Memory B cell (primary cell): ENCODE data around the gene RHBDL3.

Experiments
- ATAC-seq: fragments of 150-1000 bp; cut with Tn5 transposase; 2 replicates; pipeline ENCODE4 v1.10.0; 2021; ENCODE audit warnings: low read depth, mild to moderate bottlenecking, moderate library complexity
- DNase-seq, 2 donors: peaks; one replicate each; pipeline ENCODE4 v3.0.0; 2022; ENCODE audit warnings: low spot score in 2 of 2
- H3K27ac Mint-ChIP-seq: one replicate; pipeline ENCODE4 v1.8.0; 2022; ENCODE audit warnings: mild to moderate bottlenecking, moderate library complexity, mixed read lengths
- H3K27me3 Mint-ChIP-seq: one replicate; pipeline ENCODE4 v1.8.0; 2022; ENCODE audit warnings: mixed read lengths
- H3K36me3 Mint-ChIP-seq: one replicate; pipeline ENCODE4 v1.8.0; 2022; ENCODE audit warnings: mild to moderate bottlenecking, mixed read lengths
- H3K4me1 Mint-ChIP-seq: one replicate; pipeline ENCODE4 v1.8.0; 2022; ENCODE audit warnings: mixed read lengths
- H3K4me3 Mint-ChIP-seq: one replicate; pipeline ENCODE4 v1.8.0; 2022; ENCODE audit warnings: mild to moderate bottlenecking, moderate library complexity, mixed read lengths
- H3K9me3 Mint-ChIP-seq: one replicate; pipeline ENCODE4 v1.8.0; 2022; ENCODE audit warnings: mixed read lengths

Gene RHBDL3

GRCh38 chr17:32274101-32274500 lies 8.5 kb downstream of the RHBDL3 start:
- Mint-ChIP-seq H3K36me3 (no peaks in the 10 kb centered on the region), H3K27ac (no peak overlapping the region), H3K4me3 (no peak overlapping the region), H3K9me3 (no peaks in the 10 kb centered on the region), H3K4me1 (peaks cover 2% of the 10 kb centered on the region), H3K27me3 (peaks cover 23% of the 10 kb centered on the region)
- ATAC-seq (no peak), DNase-seq (no peak)

- Mint-ChIP-seq H3K9me3 (no peaks in the 10 kb centered on the region), H3K4me3 (no peak overlapping the region), H3K4me1 (peaks cover 2% of the 10 kb centered on the region), H3K36me3 (no peaks in the 10 kb centered on the region), H3K27me3 (peaks cover 19% of the 10 kb centered on the region), H3K27ac (no peak overlapping the region)
- DNase-seq (no peak), ATAC-seq (no peak)
Measured at GRCh38 chr17:32274643-32275042, 9.0 kb downstream of the RHBDL3 start.

DNA sequence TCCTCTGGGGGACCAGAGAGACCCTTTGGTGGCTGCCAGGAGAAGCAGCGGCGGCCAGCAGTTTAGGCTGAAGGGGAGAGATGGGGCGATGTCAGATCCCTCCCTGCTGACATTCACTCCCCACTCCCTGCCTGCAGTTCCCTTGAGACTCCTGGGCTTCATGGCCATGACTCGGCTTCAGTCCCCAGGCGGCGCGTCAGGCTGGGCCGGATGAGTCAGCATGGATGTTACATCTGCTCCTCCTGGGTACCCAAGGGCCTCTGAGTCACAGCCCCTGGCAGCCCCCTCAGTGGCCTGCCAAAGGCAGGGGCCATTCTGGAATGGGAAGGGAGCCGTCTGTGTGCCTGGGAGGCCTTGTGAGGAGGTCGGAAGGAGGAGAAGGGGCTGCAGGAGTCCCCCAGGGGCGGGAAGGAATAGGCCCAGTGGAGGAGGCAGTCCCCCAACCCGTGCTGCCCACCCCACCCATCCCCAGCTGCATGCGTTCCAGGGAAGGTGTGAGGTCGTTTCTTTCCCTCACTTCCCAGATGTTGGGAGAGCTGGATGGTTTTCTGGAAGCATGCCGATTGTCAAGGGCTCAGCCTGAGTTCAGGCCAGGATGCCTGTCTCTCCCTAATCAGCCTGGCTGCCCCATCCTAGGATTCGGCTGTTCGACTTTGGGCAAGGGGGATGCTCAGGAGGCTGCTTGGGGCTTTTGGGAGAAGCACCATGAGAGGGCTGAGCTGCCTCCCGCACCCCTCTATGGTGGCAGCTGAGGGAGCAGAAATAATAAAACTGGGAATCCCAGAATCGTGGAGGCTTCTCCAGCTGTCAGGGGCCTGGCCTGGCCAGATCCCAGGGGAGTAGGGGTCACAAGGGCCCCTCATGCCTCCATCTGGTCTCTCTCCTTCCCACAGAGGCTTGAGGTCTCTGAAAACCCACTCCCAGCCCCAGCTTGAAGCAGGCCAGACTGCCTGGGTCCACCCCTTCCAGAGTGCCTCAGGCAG lies 9.7 kb downstream of the RHBDL3 start:
- no peak for DNase-seq
- Mint-ChIP-seq H3K27me3 (peaks cover 17% of the 10 kb centered on the region), H3K4me3 (no peak overlapping the region), H3K36me3 (no peaks in the 10 kb centered on the region), H3K4me1 (peaks cover 2% of the 10 kb centered on the region), H3K27ac (no peak overlapping the region), H3K9me3 (no peaks in the 10 kb centered on the region)
- ATAC-seq, result no peak

DNA sequence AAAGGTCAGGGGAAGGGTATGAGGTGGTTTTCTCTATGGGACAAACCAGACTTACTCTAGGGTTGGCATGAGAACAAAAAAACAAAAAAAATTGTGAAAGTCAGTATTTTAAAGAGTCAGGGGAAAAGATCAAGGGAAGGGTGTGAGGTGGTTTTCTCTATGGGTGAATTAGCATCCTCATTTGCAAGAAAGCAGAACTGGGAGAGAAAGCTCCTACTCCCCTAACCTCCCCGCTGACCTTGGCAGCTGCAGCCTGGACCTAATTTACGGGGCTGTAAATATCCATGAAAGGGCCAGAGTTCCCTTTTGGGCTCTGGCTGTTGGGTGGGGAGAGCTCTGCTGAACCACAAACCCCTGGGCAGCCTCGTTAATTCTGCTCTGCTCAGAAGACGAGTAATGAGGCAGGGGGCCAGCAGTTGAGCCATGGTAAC lies 10.6 kb downstream of the RHBDL3 start:
- H3K27ac Mint-ChIP-seq, result no peak overlapping the region

GRCh38 chr17:32277284-32277683 lies 11.7 kb downstream of the RHBDL3 start:
- no peak overlapping the region for H3K27ac Mint-ChIP-seq
- no peaks in the 10 kb centered on the region for H3K9me3 Mint-ChIP-seq
- H3K36me3 Mint-ChIP-seq, result no peaks in the 10 kb centered on the region
- peaks cover 15% of the 10 kb centered on the region for H3K27me3 Mint-ChIP-seq
- H3K4me3 Mint-ChIP-seq, result no peak overlapping the region
- peaks cover 2% of the 10 kb centered on the region for H3K4me1 Mint-ChIP-seq
- DNase-seq, result no peak
- no peak for ATAC-seq

More for the DNA sequence above, 10.6 kb downstream of the RHBDL3 start:
- Mint-ChIP-seq H3K4me1 (peaks cover 2% of the 10 kb centered on the region), H3K4me3 (no peak overlapping the region), H3K9me3 (no peaks in the 10 kb centered on the region), H3K27me3 (peaks cover 14% of the 10 kb centered on the region), H3K36me3 (no peaks in the 10 kb centered on the region)
- peak; percentile 66 for ATAC-seq
- no peak for DNase-seq

DNA sequence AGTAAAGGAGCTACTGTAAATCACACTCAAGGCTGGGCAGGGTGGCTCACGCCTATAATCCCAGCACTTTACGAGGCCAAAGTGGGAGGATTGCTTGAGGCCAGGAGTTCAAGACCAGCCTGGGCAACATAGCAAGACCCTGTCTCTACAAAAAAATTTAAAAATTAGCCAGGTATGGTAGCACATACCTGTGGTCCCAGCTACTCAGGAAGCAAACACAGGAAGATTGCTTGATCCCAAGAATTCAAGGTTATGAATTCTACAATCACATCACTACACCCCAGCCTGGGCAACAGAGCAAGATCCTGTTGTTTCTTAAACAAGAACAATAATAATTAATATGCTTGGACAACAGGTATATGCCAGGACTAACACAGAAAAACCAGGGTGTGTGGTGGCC lies 13.2 kb downstream of the RHBDL3 start:
- Mint-ChIP-seq H3K27me3 (peaks cover 14% of the 10 kb centered on the region), H3K4me3 (no peak overlapping the region), H3K9me3 (no peaks in the 10 kb centered on the region), H3K27ac (no peak overlapping the region), H3K4me1 (peaks cover 5% of the 10 kb centered on the region), H3K36me3 (no peaks in the 10 kb centered on the region)
- DNase-seq (no peak), ATAC-seq (no peak)

DNA sequence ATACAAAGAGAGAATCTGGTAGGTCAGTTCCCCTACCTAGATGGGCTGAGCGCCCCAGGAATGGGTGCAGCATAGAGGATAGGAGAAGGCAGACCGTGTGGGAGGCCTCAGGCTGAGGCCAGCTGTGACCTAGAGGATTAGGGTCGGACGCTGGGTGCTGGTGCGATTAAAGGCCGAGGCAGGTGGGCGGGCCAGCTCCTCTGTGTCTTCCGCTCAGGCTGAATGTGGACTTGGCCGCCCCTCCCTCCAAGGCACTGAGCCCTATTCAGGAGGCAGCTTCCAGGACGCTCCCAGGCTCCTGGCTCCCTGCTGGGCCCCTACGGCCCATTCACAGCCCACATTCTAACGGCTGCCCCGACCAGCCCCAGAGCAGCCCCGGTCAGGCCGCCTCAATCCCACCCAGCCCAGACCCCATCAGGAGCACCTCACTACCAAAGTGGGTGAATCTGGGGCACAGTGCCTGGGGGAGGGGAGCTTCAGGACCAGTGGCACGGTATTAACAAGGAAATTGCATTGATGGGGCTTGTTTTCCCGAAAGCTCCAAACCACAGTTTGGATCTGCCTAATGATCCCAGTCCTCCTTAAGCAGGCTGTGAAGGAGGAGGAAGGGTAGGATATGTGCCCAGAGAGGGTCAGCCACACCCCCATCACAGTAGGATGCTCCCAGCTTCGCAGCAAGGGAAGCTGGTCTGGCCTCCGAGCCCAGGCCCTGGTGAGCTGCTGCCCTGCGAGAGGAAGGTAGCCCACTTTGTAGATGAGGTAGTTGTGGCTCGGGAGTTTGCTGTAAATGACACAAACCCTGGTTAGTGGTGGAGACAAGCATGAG lies 14.5 kb downstream of the RHBDL3 start:
- Mint-ChIP-seq H3K27ac (no peak overlapping the region), H3K4me3 (no peak overlapping the region), H3K9me3 (no peaks in the 10 kb centered on the region), H3K4me1 (peaks cover 9% of the 10 kb centered on the region), H3K36me3 (no peaks in the 10 kb centered on the region), H3K27me3 (peaks cover 15% of the 10 kb centered on the region)
- DNase-seq (no peak), ATAC-seq (no peak)

GRCh38 chr17:32281011-32281451 lies 15.4 kb downstream of the RHBDL3 start:
- Mint-ChIP-seq H3K36me3 (no peaks in the 10 kb centered on the region), H3K27ac (no peak overlapping the region), H3K4me3 (no peak overlapping the region), H3K4me1 (peaks cover 8% of the 10 kb centered on the region), H3K9me3 (no peaks in the 10 kb centered on the region), H3K27me3 (peaks cover 17% of the 10 kb centered on the region)
- DNase-seq (no peak), ATAC-seq (no peak)

- Mint-ChIP-seq H3K4me1 (peaks cover 7% of the 10 kb centered on the region), H3K4me3 (peak overlapping the region; percentile 44), H3K9me3 (no peaks in the 10 kb centered on the region), H3K27me3 (peaks cover 23% of the 10 kb centered on the region), H3K27ac (no peak overlapping the region), H3K36me3 (no peaks in the 10 kb centered on the region)
- DNase-seq (no peak), ATAC-seq (peak; percentile 84)
Measured at GRCh38 chr17:32283745-32284201, 18.1 kb downstream of the RHBDL3 start.

DNA sequence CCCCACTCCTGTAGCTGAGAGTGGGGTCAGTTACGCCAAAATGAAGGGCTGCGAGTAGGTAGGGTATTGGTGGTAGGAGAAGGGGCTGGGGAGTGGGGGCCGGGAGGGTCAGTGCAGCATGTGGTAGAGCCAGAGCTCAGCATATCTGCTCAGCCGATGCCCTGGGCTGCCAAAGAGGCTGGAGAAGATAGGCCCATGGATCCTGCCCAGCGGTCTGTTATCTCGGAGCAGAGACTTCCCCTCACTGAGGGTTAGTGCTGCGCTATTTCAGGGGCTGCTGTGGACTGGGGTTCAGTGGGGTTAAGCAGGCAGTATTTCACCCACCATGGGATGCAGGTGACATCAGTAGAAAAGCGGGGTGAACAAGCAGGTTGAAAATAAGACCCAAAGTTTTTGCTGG lies 19.7 kb downstream of the RHBDL3 start:
- H3K27me3 Mint-ChIP-seq, result peaks cover 27% of the 10 kb centered on the region
- peaks cover 7% of the 10 kb centered on the region for H3K4me1 Mint-ChIP-seq
- no peak for DNase-seq
- H3K9me3 Mint-ChIP-seq, result no peaks in the 10 kb centered on the region
- no peaks in the 10 kb centered on the region for H3K36me3 Mint-ChIP-seq
- no peak overlapping the region for H3K4me3 Mint-ChIP-seq
- no peak for ATAC-seq
- H3K27ac Mint-ChIP-seq, result no peak overlapping the region

GRCh38 chr17:32285746-32286517 lies 20.3 kb downstream of the RHBDL3 start:
- Mint-ChIP-seq H3K9me3 (no peaks in the 10 kb centered on the region), H3K4me3 (no peak overlapping the region), H3K27ac (no peak overlapping the region), H3K36me3 (no peaks in the 10 kb centered on the region), H3K4me1 (peaks cover 7% of the 10 kb centered on the region), H3K27me3 (peaks cover 28% of the 10 kb centered on the region)
- no peak for DNase-seq
- ATAC-seq, result no peak

DNA sequence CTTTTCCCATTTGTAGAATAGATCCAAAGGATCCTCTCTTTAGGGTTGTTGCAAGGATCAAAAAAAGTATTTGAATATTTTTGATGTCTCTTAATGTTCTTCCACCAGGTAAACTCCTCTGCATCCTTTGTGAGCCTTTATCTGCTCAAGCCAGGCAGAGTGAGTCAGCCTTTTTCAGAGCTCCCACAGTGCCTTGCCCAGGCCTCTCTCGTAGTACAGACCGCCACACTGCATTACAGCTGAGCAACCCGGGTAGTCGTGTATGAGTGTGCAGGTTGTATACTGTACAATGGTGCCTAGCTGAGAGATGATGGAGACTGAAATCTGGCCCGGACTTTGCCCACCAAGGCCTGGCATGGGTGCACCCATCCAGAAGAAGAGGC lies 20.9 kb downstream of the RHBDL3 start:
- no peak overlapping the region for H3K27ac Mint-ChIP-seq
- H3K4me1 Mint-ChIP-seq, result peaks cover 7% of the 10 kb centered on the region
- no peak for DNase-seq
- H3K9me3 Mint-ChIP-seq, result no peaks in the 10 kb centered on the region
- H3K36me3 Mint-ChIP-seq, result no peaks in the 10 kb centered on the region
- H3K4me3 Mint-ChIP-seq, result no peak overlapping the region
- no peak for ATAC-seq
- H3K27me3 Mint-ChIP-seq, result peaks cover 28% of the 10 kb centered on the region

DNA sequence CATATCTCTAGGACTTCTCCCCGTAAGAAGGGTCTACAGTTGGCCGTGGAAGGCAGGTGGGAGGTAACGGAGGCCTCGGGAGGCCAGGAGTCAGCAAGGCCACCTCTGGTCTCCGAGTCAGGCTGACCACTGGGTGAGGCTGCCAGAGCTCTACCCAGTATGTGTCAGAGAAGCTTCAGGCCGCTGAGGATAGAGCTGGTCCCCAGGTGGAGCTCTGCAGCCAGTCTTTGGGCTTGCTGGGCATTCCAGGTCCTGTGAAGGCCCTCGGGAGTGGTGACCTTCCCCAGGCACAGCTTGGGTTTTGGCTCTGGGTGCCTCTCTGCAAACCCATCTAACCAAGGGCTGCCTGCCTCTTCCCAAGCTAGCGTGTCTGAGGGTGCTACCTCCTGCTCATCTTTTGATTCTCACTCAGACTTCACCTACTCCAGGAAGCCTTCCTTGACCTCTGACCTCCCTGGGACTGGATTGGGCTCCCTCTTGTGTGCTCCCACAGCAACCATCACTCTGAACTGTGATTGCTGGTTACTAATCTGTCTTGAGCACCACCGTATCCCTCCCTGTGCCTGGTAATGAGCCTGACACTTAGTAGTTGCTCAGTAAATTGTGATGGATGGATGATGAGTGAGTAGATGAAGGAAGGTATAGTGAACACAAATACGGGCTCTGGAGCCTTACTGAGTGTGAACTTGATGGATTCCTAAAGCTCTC lies 22.3 kb downstream of the RHBDL3 start:
- Mint-ChIP-seq H3K4me3 (no peak overlapping the region), H3K27me3 (peaks cover 27% of the 10 kb centered on the region), H3K36me3 (no peaks in the 10 kb centered on the region), H3K9me3 (no peaks in the 10 kb centered on the region), H3K27ac (no peak overlapping the region), H3K4me1 (peaks cover 15% of the 10 kb centered on the region)
- no peak for DNase-seq
- no peak for ATAC-seq
